HEK293 (cell line): ENCODE measurements around the gene LCN1.

Experiments
- CTCF ChIA-PET: fragments of 350-600 bp; formaldehyde crosslinking; extraction: SDS; loops from one replicate; lab custom pipeline; 2021; ENCODE audit warnings: antibody characterized with exemption; lab: Yijun Ruan, JAX
- POLR2A ChIA-PET: fragments of 300-600 bp; formaldehyde crosslinking; extraction: SDS; loops from one replicate; lab custom pipeline; 2020; ENCODE audit warnings: antibody characterized with exemption, inconsistent platforms; lab: Yijun Ruan, JAX
- H3K27ac ChIP-seq: fragments of 200-500 bp; sonication (Bioruptor generic); 2 replicates; pipeline ENCODE4 v1.5.1; 2014; ENCODE audit warnings: low read depth, low read length, control low read depth, inconsistent platforms; ENCODE audit errors: extremely low read depth
- H3K36me3 ChIP-seq, 2 experiments: fragments of 200-500 bp in 1 of 2; sonication (Bioruptor generic) in 1 of 2; 1 replicate in 1 of 2; 2 replicates in 1 of 2; pipeline ENCODE4 v1.5.1; 2014 to 2017; ENCODE audit warnings: inconsistent platforms in 2 of 2, low read length in 2 of 2; ENCODE audit not compliant: control insufficient read depth in 2 of 2, insufficient read depth in 1 of 2
- H3K4me1 ChIP-seq: fragments of 200-500 bp; sonication (Bioruptor generic); 2 replicates; pipeline ENCODE4 v1.5.1; 2014; ENCODE audit warnings: mild to moderate bottlenecking, low read length, inconsistent platforms; ENCODE audit not compliant: control insufficient read depth, insufficient read depth
- H3K4me3 ChIP-seq: 2 replicates; pipeline ENCODE4 v1.5.1; 2011; ENCODE audit warnings: low read depth, mild to moderate bottlenecking, control low read depth, low read length, moderate library complexity
- H3K9me3 ChIP-seq: fragments of 200-500 bp; sonication (Bioruptor generic); 2 replicates; pipeline ENCODE4 v1.5.1; 2014; ENCODE audit warnings: low read depth, low read length, inconsistent platforms; ENCODE audit not compliant: control insufficient read depth, insufficient read depth
- CTCF ChIP-seq: fragments of 450-650 bp; formaldehyde crosslinking; IDR thresholded peaks from 2 replicates; pipeline ENCODE4 v1.5.1; 2016; ENCODE audit warnings: missing biosample characterization, missing genetic modification characterization
- HOXA7 ChIP-seq: sonication (generic); formaldehyde crosslinking; IDR thresholded peaks from 2 replicates; pipeline ENCODE4 v1.8.1; 2022; ENCODE audit warnings: missing genetic modification reagents, borderline replicate concordance
- KLF7 ChIP-seq: fragments of 450-650 bp; formaldehyde crosslinking; IDR thresholded peaks from 2 replicates; pipeline ENCODE4 v1.5.1; 2016; ENCODE audit warnings: missing biosample characterization, missing genetic modification characterization, borderline replicate concordance
- PBX3 ChIP-seq: sonication (generic); formaldehyde crosslinking; IDR thresholded peaks from 2 replicates; pipeline ENCODE4 v1.8.1; 2022; ENCODE audit warnings: mild to moderate bottlenecking, moderate library complexity, missing genetic modification reagents
- PRDM1 ChIP-seq: fragments of 450-650 bp; formaldehyde crosslinking; IDR thresholded peaks from 2 replicates; pipeline ENCODE4; 2016; ENCODE audit warnings: missing biosample characterization, missing genetic modification characterization
- SP2 ChIP-seq: fragments of 450-650 bp; formaldehyde crosslinking; IDR thresholded peaks from 2 replicates; pipeline ENCODE4 v1.5.1; 2016; ENCODE audit warnings: missing biosample characterization, missing genetic modification characterization
- ZBTB10 ChIP-seq: fragments of 450-650 bp; formaldehyde crosslinking; IDR thresholded peaks from 2 replicates; pipeline ENCODE4 v1.5.1; 2016; ENCODE audit warnings: missing biosample characterization, missing genetic modification characterization
- ZNF10 ChIP-seq: fragments of 450-650 bp; formaldehyde crosslinking; IDR thresholded peaks from 2 replicates; pipeline ENCODE4 v1.5.1; 2017; ENCODE audit warnings: missing biosample characterization, missing genetic modification characterization
- ZNF112 ChIP-seq: fragments of 450-650 bp; formaldehyde crosslinking; IDR thresholded peaks from 2 replicates; pipeline ENCODE4 v1.5.0; 2017; ENCODE audit warnings: missing biosample characterization, missing genetic modification characterization
- ZNF146 ChIP-seq: fragments of 450-650 bp; formaldehyde crosslinking; IDR thresholded peaks from 2 replicates; pipeline ENCODE4 v1.5.1; 2016; ENCODE audit warnings: missing biosample characterization, missing genetic modification characterization
- ZNF148 ChIP-seq: fragments of 450-650 bp; formaldehyde crosslinking; IDR thresholded peaks from 2 replicates; pipeline ENCODE4 v1.5.0; 2017; ENCODE audit warnings: missing biosample characterization, missing genetic modification characterization, borderline replicate concordance
- ZNF366 ChIP-seq: fragments of 450-650 bp; formaldehyde crosslinking; conservative IDR thresholded peaks from 2 replicates; pipeline ENCODE4 v1.5.1; 2016; ENCODE audit warnings: missing biosample characterization, missing genetic modification characterization
- ZNF501 ChIP-seq: fragments of 450-650 bp; formaldehyde crosslinking; IDR thresholded peaks from 2 replicates; pipeline ENCODE4 v1.5.1; 2016; ENCODE audit warnings: missing biosample characterization, missing genetic modification characterization
- ZNF624 ChIP-seq: fragments of 450-650 bp; formaldehyde crosslinking; IDR thresholded peaks from 2 replicates; pipeline ENCODE4 v1.5.1; 2017; ENCODE audit warnings: missing biosample characterization, missing genetic modification characterization
- ZNF626 ChIP-seq: fragments of 450-650 bp; sonication (Bioruptor Pico); formaldehyde crosslinking; IDR thresholded peaks from 2 replicates; pipeline ENCODE4 v1.5.1; 2018; ENCODE audit warnings: missing biosample characterization, missing genetic modification characterization, inconsistent platforms
- ZNF639 ChIP-seq: fragments of 450-650 bp; formaldehyde crosslinking; IDR thresholded peaks from 2 replicates; pipeline ENCODE4 v1.5.1; 2016; ENCODE audit warnings: missing biosample characterization, missing genetic modification characterization
- ZNF645 ChIP-seq: fragments of 450-650 bp; formaldehyde crosslinking; IDR thresholded peaks from 2 replicates; pipeline ENCODE4; 2016; ENCODE audit warnings: missing biosample characterization, missing genetic modification characterization
- ZNF658 ChIP-seq: fragments of 450-650 bp; formaldehyde crosslinking; IDR thresholded peaks from 2 replicates; pipeline ENCODE4; 2016; ENCODE audit warnings: missing biosample characterization, missing genetic modification characterization
- ZNF776 ChIP-seq: fragments of 450-650 bp; formaldehyde crosslinking; IDR thresholded peaks from 2 replicates; pipeline ENCODE4 v1.5.0; 2017; ENCODE audit warnings: missing biosample characterization, missing genetic modification characterization, borderline replicate concordance
- ZNF791 ChIP-seq: fragments of 450-650 bp; formaldehyde crosslinking; IDR thresholded peaks from 2 replicates; pipeline ENCODE4 v1.5.1; 2016; ENCODE audit warnings: missing biosample characterization, missing genetic modification characterization
- ZNF837 ChIP-seq: fragments of 450-650 bp; formaldehyde crosslinking; IDR thresholded peaks from 2 replicates; pipeline ENCODE4 v1.5.1; 2016; ENCODE audit warnings: missing biosample characterization, missing genetic modification characterization
- ZNF843 ChIP-seq: fragments of 450-650 bp; formaldehyde crosslinking; IDR thresholded peaks from 2 replicates; pipeline ENCODE4 v1.5.1; 2016; ENCODE audit warnings: missing biosample characterization, missing genetic modification characterization
- ZSCAN23 ChIP-seq: fragments of 450-650 bp; formaldehyde crosslinking; IDR thresholded peaks from 2 replicates; pipeline ENCODE4 v1.5.1; 2016; ENCODE audit warnings: missing biosample characterization, missing genetic modification characterization

LCN1 gene

GRCh38 chr9:135515083-135515951, 5.9 kb upstream of the LCN1 start:
- no peak overlapping the region for H3K27ac ChIP-seq
- H3K36me3 ChIP-seq: no peaks in the 10 kb centered on the region
- H3K9me3 ChIP-seq: no peaks in the 10 kb centered on the region
- H3K4me1 ChIP-seq: no peaks in the 10 kb centered on the region
- ChIA-PET CTCF (interaction anchor here (1.5 kb wide), 1 partner anchor 10 kb away, joined by 6 read pairs; no protein-coding TSS in a partner anchor), POLR2A (no interaction called here)
- H3K4me3 ChIP-seq: no peak overlapping the region
- TF ChIP-seq ZNF791 (tag by site-specific recombination): no peak
- no peak for TF ChIP-seq ZNF624 (tag by site-specific recombination)
- no peak for TF ChIP-seq ZNF843 (tag by site-specific recombination)
- no peak for TF ChIP-seq ZSCAN23 (tag by site-specific recombination)
- TF ChIP-seq HOXA7 (CRISPR knock-in tag): no peak
- TF ChIP-seq ZNF112 (tag by site-specific recombination): no peak
- TF ChIP-seq ZNF10: no peak
- TF ChIP-seq ZNF645 (tag by site-specific recombination): no peak
- TF ChIP-seq ZNF501 (tag by site-specific recombination): no peak
- no peak for TF ChIP-seq ZBTB10 (tag by site-specific recombination)
- no peak for TF ChIP-seq PRDM1 (tag by site-specific recombination)
- TF ChIP-seq ZNF626 (tag by site-specific recombination): no peak

GRCh38 chr9:135516132-135516860, 4.9 kb upstream of the LCN1 start:
- CTCF ChIA-PET: no interaction called here
- TF ChIP-seq ZNF658 (tag by site-specific recombination) (no peak), PBX3 (CRISPR knock-in tag) (no peak), CTCF (tag by site-specific recombination) (no peak), ZNF639 (tag by site-specific recombination) (no peak), ZNF148 (no peak), ZNF366 (tag by site-specific recombination) (no peak), ZNF837 (tag by site-specific recombination) (no peak), KLF7 (tag by site-specific recombination) (no peak), ZNF146 (no peak), SP2 (tag by site-specific recombination) (no peak), ZNF776 (no peak)

More at GRCh38 chr9:135516132-135516860, 4.9 kb upstream of the LCN1 start:
- Histone ChIP-seq H3K4me3 (no peak overlapping the region), H3K36me3 (no peaks in the 10 kb centered on the region), H3K27ac (no peak overlapping the region), H3K4me1 (no peaks in the 10 kb centered on the region), H3K9me3 (no peaks in the 10 kb centered on the region)
- POLR2A ChIA-PET: no interaction called here
